ES-I3 (cell line): ENCODE results near the gene C19orf44.
"Not testable (repeated sequence)": the region's sequence is repeated elsewhere in the genome, so short reads cannot be mapped to it uniquely, and the experiment has no call there.

Experiments used
- H3K36me3 ChIP-seq: 2 replicates; pipeline ENCODE4 v1.6.1; 2013; ENCODE audit warnings: mild to moderate bottlenecking, low read length, control low read depth, moderate library complexity; ENCODE audit not compliant: insufficient read depth
- H3K4me1 ChIP-seq: 2 replicates; pipeline ENCODE4 v1.6.1; 2013; ENCODE audit warnings: mild to moderate bottlenecking, control low read depth, low read length; ENCODE audit not compliant: insufficient read depth
- H3K9ac ChIP-seq: 2 replicates; pipeline ENCODE4 v1.6.1; 2013; ENCODE audit warnings: low read depth, mild to moderate bottlenecking, low read length, moderate library complexity
- H3K9me3 ChIP-seq: 2 replicates; pipeline ENCODE4 v1.6.1; 2013; ENCODE audit warnings: mild to moderate bottlenecking, low read length, moderate library complexity; ENCODE audit not compliant: control insufficient read depth, insufficient read depth

C19orf44 gene

GRCh38 chr19:16551902-16552301, 55.7 kb downstream of the C19orf44 start:
- not testable (repeated sequence) for H3K9me3 ChIP-seq, H3K4me1 ChIP-seq, H3K36me3 ChIP-seq, H3K9ac ChIP-seq

GRCh38 chr19:16554776-16555175, 58.6 kb downstream of the C19orf44 start:
- peaks cover 5% of the 10 kb centered on the region for H3K36me3 ChIP-seq
- no peaks in the 10 kb centered on the region for H3K4me1 ChIP-seq
- no peak overlapping the region for H3K9ac ChIP-seq
- no peaks in the 10 kb centered on the region for H3K9me3 ChIP-seq

- no peaks in the 10 kb centered on the region for H3K9me3 ChIP-seq
- no peaks in the 10 kb centered on the region for H3K4me1 ChIP-seq
- peaks cover 12% of the 10 kb centered on the region for H3K36me3 ChIP-seq
- H3K9ac ChIP-seq: no peak overlapping the region
Observed at GRCh38 chr19:16559780-16560276, 63.6 kb downstream of the C19orf44 start.

- H3K36me3 ChIP-seq: peaks cover 11% of the 10 kb centered on the region
- H3K9ac ChIP-seq: no peak overlapping the region
- no peaks in the 10 kb centered on the region for H3K4me1 ChIP-seq
- no peaks in the 10 kb centered on the region for H3K9me3 ChIP-seq
Observed at GRCh38 chr19:16561382-16561781, 65.2 kb downstream of the C19orf44 start.

GRCh38 chr19:16562608-16563025, 66.4 kb downstream of the C19orf44 start:
- no peaks in the 10 kb centered on the region for H3K4me1 ChIP-seq
- H3K9ac ChIP-seq: no peak overlapping the region
- no peaks in the 10 kb centered on the region for H3K9me3 ChIP-seq
- peaks cover 22% of the 10 kb centered on the region for H3K36me3 ChIP-seq

GRCh38 chr19:16564842-16565241, 68.6 kb downstream of the C19orf44 start:
- Histone ChIP-seq H3K9me3 (no peaks in the 10 kb centered on the region), H3K36me3 (peaks cover 23% of the 10 kb centered on the region)

GRCh38 chr19:16566161-16566560, 70.0 kb downstream of the C19orf44 start:
- Histone ChIP-seq H3K9ac (no peak overlapping the region), H3K4me1 (peaks cover 7% of the 10 kb centered on the region; the same call in 1 of the 2 replicates), H3K9me3 (no peaks in the 10 kb centered on the region), H3K36me3 (peaks cover 21% of the 10 kb centered on the region)

More at GRCh38 chr19:16564842-16565241, 68.6 kb downstream of the C19orf44 start:
- peaks cover 4% of the 10 kb centered on the region; the same call in 1 of the 2 replicates for H3K4me1 ChIP-seq
- H3K9ac ChIP-seq: no peak overlapping the region

GRCh38 chr19:16566702-16567101, 70.5 kb downstream of the C19orf44 start:
- peaks cover 9% of the 10 kb centered on the region; the same call in 1 of the 2 replicates for H3K4me1 ChIP-seq
- H3K9me3 ChIP-seq: no peaks in the 10 kb centered on the region
- no peak overlapping the region for H3K9ac ChIP-seq
- H3K36me3 ChIP-seq: peaks cover 19% of the 10 kb centered on the region

- Histone ChIP-seq H3K36me3 (peaks cover 14% of the 10 kb centered on the region), H3K4me1 (peaks cover 14% of the 10 kb centered on the region), H3K9ac (no peak overlapping the region), H3K9me3 (no peaks in the 10 kb centered on the region)
Observed at GRCh38 chr19:16569609-16570320, 73.6 kb downstream of the C19orf44 start.
